HG03097 (cell line): Measurements from ENCODE around the gene ARSH.
"Not testable (repeated sequence)": the region's sequence is repeated elsewhere in the genome, so short reads cannot be mapped to it uniquely, and the experiment has no call there.

ENCODE experiments used
- ATAC-seq: cut with Tn5 transposase; IDR thresholded peaks from one replicate; pipeline ENCODE4 v1.9.1; 2021; ENCODE audit not compliant: unreplicated experiment, low FRiP score

Gene ARSH

GRCh38 chrX:3029129-3029528, 22.8 kb downstream of the ARSH start:
- ATAC-seq, result no peak

GRCh38 chrX:3037218-3037617, 30.9 kb downstream of the ARSH start:
- ATAC-seq, result no peak

GRCh38 chrX:3044196-3044595, 37.9 kb downstream of the ARSH start:
- ATAC-seq, result no peak

- ATAC-seq, result no peak
These were observed 38.3 kb downstream of the ARSH start for GRCh38 chrX:3044671-3045070.

DNA sequence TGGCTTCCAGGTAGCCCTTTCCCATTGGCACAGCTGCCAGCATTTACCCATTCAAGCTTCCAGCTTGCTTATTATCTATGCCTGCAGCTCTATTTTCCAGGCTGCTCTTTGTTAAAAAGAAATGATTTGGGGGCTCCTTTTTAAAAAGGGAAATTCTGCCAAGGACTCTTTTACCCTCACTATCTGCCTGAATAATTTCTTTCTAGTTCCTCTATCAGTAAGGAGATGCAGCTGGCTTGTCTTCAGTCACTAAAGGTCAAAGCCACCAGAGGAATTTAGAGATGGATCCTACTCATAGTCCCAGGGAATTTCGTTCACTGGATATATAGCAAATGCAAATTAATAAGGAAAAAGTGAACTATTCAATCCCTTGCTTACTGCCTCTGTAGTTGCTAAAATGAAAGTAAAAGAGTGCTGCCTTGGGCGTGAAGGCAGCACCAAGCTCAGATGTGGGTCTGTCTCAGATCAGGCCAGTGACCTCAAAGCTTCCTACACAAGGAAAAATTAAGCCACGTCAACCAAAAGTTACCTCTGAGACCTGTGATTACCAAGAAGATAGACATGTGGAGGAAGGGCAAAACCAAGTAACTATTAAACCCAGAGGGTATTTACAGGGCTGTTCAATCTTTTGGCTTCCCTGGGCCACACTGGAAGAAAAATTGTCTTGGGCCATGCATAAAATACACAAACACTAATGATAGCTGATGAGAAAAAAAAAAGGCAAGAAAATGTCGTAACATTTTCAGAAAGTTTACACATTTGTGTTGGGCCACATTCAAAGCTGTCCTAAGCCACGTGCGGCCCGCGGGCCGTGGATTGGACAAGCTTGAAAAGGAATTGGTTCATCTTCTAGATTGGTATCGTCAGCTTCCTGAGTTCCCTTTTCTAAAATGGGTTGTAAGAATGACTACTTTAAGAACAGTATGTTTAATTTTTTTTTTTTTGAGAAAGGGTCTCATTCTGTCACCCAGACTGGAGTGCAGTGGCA, 40.2 kb downstream of the ARSH start:
- ATAC-seq, result no peak

DNA sequence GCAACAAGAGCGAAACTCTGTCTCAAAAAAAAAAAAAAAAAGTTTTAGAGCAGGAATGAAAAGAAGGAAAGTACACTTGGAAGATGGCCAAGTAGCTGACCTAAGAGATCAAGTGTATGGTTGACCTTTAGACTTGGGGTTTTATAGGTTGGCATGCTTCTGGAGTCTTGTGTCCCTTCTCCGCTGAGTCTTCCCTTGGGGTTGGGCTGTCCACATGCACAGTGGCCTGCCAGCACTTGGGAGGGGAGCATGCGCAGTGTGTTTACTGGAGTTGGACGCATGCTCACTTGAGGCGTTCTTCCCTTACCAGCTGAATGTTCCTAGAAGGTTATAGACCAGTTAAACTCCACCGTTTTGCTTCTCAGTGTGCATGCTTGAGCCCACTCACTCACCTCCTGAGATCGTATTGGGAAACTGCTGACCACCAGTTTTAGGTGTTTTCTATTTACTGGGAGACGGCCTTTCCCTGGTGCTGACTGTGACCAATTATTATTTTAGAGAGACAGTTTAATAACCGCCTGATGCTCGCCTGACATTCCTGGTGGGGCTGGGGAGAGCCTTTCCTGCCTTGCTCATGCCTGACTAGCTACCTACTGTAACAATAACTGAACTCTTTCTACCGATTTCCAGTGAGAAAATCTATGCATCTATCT, 44.3 kb downstream of the ARSH start:
- ATAC-seq, result not testable (repeated sequence)

DNA sequence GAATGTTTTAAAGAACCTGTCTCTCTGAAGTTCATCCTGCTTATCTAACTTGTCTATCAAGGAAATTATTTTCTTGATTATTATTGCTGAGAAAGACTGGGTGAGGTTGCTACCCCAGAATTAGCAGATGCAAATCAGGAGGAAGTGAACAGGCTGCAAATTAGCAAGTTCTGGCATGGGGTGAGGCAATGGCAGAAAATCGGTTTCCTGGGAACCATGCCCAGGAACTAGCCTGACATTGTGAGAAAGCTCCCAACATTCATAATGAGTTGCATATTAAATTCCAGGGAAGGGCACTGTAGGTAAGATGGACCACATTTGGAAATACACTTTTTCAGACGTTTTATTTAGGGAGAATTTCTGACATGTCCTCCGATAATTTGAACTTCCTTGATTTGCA, 46.5 kb downstream of the ARSH start:
- ATAC-seq, result no peak

DNA sequence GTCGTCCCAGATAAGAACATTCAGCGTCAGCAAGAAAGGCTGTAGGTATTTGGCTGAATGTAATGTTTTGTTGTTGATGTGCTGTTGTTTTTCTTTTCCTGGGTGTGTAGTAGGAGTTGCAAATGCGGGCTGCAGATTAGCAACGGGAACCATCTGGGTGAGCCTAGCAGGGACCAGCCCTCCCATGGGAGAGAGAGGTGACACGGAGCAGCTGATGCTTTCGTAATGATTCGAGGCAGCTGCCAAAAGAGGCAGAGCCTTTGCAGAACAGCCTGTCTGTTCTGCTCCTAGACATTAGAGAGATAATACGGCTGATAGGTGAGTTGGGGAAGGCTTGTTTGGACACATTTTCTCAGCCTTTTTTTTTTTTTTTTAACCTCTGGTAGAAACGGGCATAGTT, 60.2 kb downstream of the ARSH start:
- ATAC-seq, result no peak

DNA sequence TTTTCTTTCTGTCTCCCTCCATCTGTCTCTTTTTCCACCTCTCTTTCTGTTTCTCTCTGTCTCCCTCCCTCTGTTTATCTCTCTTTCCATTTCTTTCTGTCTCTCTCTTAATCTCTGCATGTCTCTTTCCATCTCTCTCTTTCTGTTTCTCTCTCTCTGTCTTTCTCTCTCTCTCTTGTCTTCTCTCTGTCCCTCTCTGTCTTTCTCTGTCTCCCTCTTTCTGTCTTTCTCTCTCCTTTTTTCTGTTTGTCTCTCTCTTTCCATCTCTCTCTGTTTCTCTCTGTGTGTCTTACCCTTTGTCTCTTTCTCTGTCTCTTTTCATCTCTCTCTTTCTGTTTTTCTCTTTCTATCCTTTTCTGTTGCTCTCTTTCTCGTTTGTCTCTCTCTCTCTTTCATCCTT, 69.6 kb downstream of the ARSH start:
- no peak for ATAC-seq

- no peak for ATAC-seq
These were observed 70.2 kb downstream of the ARSH start for GRCh38 chrX:3076416-3076991.
